Astrocyte (in vitro differentiated cells and primary cell): ENCODE results near the gene BCS1L.
A peak's percentile ranks its signal among the peaks of the same experiment; 100 is the strongest.

Source experiments
- EZH2 ChIP-seq: IDR thresholded peaks from 2 replicates; pipeline ENCODE4 v1.6.1; 2012; ENCODE audit warnings: mild to moderate bottlenecking, low read length, inconsistent platforms; ENCODE audit not compliant: insufficient read depth
- TF ChIP-seq, protein P1 (sequence below): IDR thresholded peaks from 2 replicates; pipeline ENCODE4 v1.5.1; 2011; ENCODE audit warnings: low read depth, mild to moderate bottlenecking, inconsistent platforms, low read length, moderate library complexity; ENCODE audit not compliant: insufficient read depth

DNA sequence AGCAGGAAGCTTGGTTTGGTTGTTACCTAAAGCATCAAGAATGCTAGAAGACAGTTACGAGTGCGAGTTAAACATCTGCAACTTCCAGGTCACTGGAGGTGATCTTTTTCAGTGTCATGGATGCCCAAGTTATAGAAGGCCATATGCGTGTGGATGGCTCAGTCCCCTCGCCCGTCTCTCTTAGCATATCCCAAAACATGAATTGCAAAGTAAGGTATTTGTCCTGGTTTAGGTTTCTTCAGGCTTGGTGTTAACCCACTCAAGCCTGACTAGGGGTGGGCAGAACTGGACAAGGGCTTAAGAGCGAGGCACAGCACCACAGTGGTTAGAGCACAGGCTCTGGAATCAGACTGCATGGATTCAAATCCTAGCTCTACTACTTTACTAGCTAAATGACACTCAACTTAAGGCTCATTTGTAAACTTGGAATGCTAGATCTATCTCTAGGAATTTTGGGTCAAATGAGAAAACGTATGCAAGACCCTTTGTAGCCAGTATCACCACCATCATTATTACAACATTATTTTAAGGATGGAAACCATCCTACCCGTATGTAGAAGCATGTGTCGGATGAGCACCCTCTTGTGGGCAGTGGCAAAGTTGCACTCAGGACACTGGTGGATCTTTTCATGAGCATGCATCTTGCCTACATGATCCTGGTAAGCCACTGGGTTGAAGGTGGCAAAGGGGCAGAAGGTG lies 11.2 kb upstream of the BCS1L start:
- TF ChIP-seq EZH2 = no peak
- TF ChIP-seq, protein P1, sequence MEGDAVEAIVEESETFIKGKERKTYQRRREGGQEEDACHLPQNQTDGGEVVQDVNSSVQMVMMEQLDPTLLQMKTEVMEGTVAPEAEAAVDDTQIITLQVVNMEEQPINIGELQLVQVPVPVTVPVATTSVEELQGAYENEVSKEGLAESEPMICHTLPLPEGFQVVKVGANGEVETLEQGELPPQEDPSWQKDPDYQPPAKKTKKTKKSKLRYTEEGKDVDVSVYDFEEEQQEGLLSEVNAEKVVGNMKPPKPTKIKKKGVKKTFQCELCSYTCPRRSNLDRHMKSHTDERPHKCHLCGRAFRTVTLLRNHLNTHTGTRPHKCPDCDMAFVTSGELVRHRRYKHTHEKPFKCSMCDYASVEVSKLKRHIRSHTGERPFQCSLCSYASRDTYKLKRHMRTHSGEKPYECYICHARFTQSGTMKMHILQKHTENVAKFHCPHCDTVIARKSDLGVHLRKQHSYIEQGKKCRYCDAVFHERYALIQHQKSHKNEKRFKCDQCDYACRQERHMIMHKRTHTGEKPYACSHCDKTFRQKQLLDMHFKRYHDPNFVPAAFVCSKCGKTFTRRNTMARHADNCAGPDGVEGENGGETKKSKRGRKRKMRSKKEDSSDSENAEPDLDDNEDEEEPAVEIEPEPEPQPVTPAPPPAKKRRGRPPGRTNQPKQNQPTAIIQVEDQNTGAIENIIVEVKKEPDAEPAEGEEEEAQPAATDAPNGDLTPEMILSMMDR = peak; percentile 93
